Activated CD4-positive, alpha-beta T cell treated with anti-CD3 and anti-CD28 coated beads, Interleukin-2, Interleukin-4, amounts not matched to agents 100 ng/mL and 50 ng/mL, durations not matched to agents 16 hours and 8 hours (primary cell): ENCODE results near the gene NFATC2.
"Not testable (repeated sequence)": the region's sequence is repeated elsewhere in the genome, so short reads cannot be mapped to it uniquely, and the experiment has no call there.

Experiments used
- DNase-seq: peaks from one replicate; pipeline ENCODE4 v3.0.0-alpha.2; 2020; ENCODE audit warnings: low spot score

Gene NFATC2

DNA sequence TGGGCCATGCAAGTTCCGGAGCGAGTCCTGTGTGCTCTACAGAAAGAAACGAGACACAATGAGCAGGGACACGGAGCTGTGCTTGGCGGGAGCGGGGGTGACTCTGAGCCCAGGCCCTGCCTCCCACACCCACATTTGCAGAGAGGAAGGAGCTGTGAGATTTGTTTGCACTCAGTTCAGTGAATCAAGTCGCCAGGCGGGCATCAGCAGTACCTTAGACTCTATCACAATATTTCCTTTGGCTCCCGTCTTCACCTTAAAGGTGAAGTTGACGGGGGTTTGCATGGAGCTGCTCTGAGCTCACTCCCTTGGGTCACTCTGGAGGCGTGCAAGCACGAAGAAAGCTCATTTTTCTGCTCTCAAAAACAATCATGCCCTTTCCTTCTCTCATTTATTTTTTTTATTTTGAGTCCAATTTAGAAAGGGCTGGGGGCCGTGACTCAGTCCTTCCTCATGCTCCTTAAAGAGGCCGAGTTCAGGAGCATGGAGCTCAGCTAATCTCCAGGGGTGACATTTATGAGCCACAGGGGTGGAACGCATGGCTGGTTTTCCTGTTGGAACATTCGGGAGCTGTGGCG, 188.2 kb downstream of the NFATC2 start:
- no peak for DNase-seq

DNA sequence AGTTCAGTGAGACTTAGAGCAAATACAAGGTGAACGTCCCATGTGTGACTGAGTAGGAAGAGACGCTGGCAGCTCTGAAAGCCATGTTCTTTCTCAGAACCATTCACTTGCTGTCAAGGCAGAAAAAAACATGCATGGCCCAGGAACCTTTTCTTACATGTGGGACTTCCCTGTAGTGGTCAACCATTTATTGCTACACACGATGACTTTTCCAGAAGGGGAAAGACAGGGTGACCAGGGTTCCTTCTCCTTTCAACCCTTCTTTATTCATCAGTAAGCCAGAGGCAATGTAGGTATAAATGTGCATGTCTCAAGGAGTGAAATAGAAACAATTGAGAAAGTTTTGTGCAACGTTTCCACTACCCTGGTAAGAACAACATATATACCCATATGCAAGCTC, 189.0 kb downstream of the NFATC2 start:
- no peak for DNase-seq

- DNase-seq = no peak
These were observed 189.7 kb downstream of the NFATC2 start for GRCh38 chr20:51352791-51353190.

DNA sequence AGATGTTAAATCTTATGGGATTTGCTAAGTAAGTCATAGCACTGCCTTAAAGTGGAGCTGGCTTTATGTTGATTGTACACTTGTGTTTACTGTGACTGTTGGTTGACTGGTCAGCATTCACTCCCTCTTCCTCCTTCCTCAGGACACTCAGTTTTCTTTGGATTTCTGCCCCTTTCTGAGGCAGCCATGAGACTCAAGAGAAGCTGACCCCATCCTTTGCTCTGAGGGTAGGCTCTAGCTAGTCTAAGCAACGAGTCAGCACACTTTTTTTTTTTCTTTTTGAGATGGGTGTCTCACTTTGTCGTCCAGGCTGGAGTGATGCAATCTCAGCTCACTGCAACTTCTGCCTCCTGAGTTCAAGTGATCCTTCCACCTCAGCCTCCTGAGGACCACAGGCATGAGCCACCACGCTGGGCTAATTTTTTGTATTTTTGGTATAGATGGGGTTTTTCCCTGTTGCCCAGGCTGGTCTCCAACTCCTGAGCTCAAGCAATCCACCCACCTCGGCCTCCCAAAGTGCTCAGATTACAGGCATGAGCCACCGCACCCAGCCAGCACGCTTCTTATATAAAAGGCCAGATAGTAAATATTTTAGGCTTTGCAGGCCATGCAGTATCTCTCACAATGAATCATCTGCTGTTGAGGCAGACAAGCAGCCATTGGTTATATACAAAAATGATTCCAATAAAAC, 191.4 kb downstream of the NFATC2 start:
- DNase-seq = no peak

- no peak for DNase-seq
These were observed 193.6 kb downstream of the NFATC2 start for GRCh38 chr20:51348876-51349275.

DNA sequence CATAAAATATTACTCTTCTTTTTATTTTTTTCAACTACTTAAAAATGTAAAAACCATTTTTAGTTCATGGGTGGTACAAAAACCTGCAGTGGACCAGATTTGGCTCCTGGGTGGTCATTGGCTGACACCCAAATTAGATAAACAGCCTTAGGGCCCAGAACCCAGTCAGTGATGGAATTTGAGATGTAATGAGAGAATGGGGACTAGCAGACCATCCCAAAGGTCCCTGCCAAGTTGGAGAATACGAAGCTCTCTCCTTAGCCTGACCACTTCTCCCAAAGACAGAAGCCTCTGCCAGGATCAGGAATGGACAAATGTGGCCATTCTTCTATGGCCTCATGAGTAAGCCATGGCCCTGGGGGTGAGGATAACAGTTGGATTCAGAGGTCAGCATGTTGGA, 194.7 kb downstream of the NFATC2 start:
- DNase-seq = no peak

DNA sequence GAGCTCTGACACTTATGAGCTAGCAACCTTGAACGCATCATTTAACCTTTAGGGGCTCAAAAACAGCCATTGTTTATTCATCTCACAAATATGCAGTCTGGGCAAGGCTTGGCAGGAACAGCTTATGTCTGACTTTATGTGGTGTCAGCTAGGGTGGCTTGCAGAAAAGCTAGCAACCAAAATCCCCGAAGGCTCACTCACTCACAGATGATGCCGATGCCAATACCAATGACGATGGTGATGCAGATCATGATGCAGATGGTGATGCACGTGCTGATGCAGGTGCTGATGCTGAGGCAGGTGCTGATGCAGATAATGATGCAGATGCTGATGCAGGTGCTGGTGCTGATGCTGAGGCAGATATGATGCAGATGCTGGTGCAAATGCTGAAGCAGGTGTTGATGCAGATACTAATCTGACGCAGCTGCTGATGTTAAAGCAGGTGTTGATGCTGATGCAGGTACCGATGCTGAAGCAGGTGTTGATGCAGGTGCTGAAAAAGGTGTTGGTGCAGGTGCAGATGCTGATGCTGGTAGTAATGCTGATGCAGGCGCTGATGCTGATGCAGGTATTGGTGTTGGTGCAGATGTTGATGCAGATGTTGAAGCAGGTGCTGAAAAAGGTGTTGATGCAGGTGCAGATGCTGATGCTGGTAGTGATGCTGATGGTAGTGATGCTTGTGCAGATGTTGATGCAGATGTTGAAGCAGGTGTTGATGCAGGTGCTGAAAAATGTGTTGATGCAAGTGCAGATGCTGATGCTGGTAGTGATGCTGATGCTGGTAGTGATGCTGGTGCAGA, 195.6 kb downstream of the NFATC2 start:
- DNase-seq = no peak

GRCh38 chr20:51345601-51346101, 196.9 kb downstream of the NFATC2 start:
- DNase-seq = no peak

- DNase-seq = not testable (repeated sequence)
These were observed 198.7 kb downstream of the NFATC2 start for GRCh38 chr20:51343802-51344201.

- DNase-seq = no peak
These were observed 199.8 kb downstream of the NFATC2 start for GRCh38 chr20:51342510-51343236.

GRCh38 chr20:51341581-51341980, 200.9 kb downstream of the NFATC2 start:
- no peak for DNase-seq

DNA sequence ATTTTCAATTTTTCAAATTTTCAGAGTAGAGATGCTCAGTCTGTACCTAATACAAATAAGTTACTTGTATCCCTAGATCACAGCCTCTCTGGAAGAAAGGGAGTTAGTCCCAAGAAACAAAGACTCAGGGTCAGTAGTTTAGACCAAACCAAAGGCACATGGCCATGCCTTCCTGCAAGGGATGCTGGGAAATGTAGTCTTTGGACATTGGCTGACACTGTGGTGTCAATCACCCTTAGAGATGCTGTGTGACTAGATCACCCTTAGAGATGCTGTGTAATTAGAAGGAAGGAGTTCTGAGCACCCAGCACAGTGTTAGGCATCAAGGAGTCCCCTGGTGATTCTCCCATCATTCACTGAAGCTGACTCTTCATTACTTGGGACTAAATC, 202.1 kb downstream of the NFATC2 start:
- DNase-seq = peak; percentile 8

DNA sequence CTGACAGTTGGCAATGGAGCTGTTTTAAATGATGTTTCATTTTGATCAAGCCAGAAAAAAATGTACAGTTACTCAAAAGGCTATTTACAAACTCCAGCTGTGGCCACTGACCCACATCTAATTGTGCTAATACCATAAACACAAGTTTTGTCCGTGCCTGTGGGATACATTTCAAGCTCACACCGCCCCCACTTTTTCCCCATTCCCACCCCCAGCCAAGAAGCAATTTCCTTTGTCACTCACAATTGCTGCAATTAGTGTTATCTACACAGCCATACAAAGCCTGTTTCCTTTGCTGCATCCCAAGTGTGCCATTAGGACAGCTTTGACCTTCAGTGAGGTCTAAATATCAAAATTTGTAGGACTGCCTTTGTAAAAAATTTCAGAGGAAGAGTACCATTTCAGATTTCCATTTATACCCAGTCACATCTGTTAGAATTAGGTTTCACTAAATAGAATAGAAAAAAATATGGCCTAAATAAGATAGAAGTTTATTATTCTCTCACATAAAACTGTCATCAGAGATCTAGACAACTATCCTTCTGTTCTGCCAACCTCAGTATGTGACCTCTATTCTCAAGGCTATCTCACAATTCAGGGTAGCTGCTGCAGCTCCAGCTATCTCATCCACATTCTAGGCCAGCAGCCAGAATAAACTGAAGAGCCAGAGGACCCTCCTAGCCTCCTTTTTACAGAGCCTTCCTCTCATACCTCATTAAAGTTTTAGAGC, 202.6 kb downstream of the NFATC2 start:
- no peak for DNase-seq

GRCh38 chr20:51338692-51339440, 203.7 kb downstream of the NFATC2 start:
- DNase-seq = no peak

DNA sequence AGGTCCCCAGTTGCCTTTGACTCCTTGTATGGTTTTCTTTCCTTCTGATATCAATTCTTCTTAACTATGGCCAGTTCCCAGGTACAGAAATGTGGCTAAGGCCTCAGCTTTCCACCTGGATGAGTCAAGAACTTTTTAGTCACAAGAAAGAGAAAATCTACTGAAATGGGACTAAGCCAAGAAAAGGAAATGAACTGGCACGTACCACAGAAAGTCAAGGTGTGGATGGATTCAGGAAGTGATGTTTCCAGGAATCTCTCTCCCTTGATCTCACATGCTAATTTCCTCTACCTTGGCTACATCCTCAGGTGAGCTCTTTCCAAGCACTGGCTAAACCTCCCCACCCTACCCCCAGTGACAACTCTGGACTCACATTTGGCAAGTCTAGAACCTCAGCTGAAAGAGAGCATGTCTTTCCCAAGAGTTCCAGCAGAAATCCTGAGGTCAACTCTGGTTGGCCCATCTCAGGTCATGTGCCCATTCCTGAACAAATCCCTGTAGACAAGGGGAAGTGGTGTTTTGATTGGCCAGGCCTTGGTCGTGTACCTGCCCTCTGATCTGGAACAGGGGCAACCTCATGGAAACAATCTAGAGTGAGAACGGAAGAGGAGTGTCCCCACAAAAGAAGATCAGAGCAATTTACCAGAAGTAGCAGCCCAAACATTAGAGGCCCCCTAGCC, 205.3 kb downstream of the NFATC2 start:
- no peak for DNase-seq
